ENCODE data around the gene HMX3.

HMX3 gene

GRCh38 chr10:123134915-123135414 lies 805 bp upstream of the HMX3 start:
- no peak for DNase-seq

GRCh38 chr10:123136221-123136805 lies 543 bp downstream of the HMX3 start:
- DNase-seq = no peak

GRCh38 chr10:123136806-123137642 lies 1.3 kb downstream of the HMX3 start:
- no peak for DNase-seq

- DNase-seq = no peak
Measured at GRCh38 chr10:123139165-123139520, 3.4 kb downstream of the HMX3 start.

- DNase-seq = no peak
Measured at GRCh38 chr10:123139521-123140163, 3.9 kb downstream of the HMX3 start.

- no peak for DNase-seq
Measured at GRCh38 chr10:123140164-123140982, 4.6 kb downstream of the HMX3 start.

- DNase-seq = no peak
Measured at GRCh38 chr10:123140983-123141390, 5.2 kb downstream of the HMX3 start.

GRCh38 chr10:123141791-123142700 lies 6.3 kb downstream of the HMX3 start:
- DNase-seq = no peak

- no peak for DNase-seq
Measured at GRCh38 chr10:123142701-123143161, 7.0 kb downstream of the HMX3 start.

GRCh38 chr10:123143162-123143824 lies 7.5 kb downstream of the HMX3 start:
- no peak for DNase-seq

- no peak for DNase-seq
Measured at GRCh38 chr10:123143825-123144168, 8.0 kb downstream of the HMX3 start.

GRCh38 chr10:123144697-123145541 lies 9.1 kb downstream of the HMX3 start:
- no peak for DNase-seq

GRCh38 chr10:123145542-123146012 lies 9.8 kb downstream of the HMX3 start:
- no peak for DNase-seq

- no peak for DNase-seq
Measured at GRCh38 chr10:123146013-123146893, 10.5 kb downstream of the HMX3 start.

- DNase-seq = no peak
Measured at GRCh38 chr10:123146894-123147634, 11.3 kb downstream of the HMX3 start.

GRCh38 chr10:123147635-123148413 lies 12.1 kb downstream of the HMX3 start, which contains the start of gene HMX2:
TSS of gene HMX2 (plus strand) at chr10:123148136. CDS start at chr10:123148379, 243 bp downstream.
- no peak for DNase-seq

Data from fibroblast of skin of back (primary cell).